GM19468 (cell line): ENCODE results near the gene GID8.
"Not testable (repeated sequence)": the region's sequence is repeated elsewhere in the genome, so short reads cannot be mapped to it uniquely, and the experiment has no call there.

Experiments
- ATAC-seq: cut with Tn5 transposase; IDR thresholded peaks from one replicate; pipeline ENCODE4 v1.9.1; 2021; ENCODE audit warnings: mild to moderate bottlenecking, moderate library complexity, moderate number of reproducible peaks; ENCODE audit not compliant: unreplicated experiment; ENCODE audit errors: extremely low read depth

GID8 gene

GRCh38 chr20:62920039-62920645 lies 17.8 kb upstream of the GID8 start:
- ATAC-seq = no peak

DNA sequence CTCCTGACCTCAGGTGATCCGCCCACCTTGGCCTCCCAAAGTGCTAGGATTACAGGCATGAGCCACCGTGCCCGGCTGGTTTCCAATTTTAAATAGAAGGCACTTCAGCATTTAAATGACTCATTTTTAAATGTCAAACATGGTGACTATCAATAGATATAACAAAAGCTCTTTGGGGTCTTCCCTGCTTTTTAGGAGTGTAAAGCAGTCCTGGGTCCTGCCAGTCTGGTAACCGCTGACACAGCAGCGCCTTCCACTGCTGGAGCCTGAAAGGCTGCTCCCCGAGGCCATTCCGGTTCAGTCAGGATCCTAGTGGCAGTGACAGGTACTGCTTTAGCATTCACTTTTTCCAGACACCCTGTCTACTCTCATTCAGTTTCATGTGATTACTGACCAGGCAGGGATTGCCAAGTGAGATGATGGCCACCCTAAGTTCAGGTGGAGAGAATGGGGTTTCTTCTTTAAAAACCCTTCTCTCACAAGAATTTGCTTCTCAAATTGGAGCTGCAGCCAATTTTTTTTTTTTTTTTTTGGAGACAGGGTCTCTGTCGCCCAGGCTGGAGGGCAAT lies 16.7 kb upstream of the GID8 start:
- peak; percentile 24 for ATAC-seq

DNA sequence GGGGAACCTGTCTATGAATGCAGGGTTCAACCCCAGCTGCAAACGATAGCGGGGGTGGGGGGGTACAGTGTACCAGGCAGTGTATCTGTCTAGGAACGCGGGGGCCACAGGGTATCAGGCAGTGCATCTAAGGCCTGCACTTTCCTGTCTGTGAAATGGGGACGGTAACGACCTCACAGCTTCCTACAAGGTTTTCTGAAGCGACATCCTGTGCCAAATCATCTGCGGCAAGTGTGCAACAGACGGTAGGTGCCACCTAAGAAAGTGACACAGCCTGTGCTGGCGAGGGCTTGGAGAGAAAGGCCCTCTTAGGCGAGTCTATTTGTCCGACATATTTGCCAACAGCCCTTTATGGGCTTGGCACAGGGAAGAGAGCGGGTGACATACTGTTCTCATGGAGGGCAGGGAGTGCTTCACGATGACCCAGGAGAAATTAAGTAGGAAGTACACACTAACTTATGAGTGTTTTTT lies 15.5 kb upstream of the GID8 start:
- ATAC-seq = no peak

DNA sequence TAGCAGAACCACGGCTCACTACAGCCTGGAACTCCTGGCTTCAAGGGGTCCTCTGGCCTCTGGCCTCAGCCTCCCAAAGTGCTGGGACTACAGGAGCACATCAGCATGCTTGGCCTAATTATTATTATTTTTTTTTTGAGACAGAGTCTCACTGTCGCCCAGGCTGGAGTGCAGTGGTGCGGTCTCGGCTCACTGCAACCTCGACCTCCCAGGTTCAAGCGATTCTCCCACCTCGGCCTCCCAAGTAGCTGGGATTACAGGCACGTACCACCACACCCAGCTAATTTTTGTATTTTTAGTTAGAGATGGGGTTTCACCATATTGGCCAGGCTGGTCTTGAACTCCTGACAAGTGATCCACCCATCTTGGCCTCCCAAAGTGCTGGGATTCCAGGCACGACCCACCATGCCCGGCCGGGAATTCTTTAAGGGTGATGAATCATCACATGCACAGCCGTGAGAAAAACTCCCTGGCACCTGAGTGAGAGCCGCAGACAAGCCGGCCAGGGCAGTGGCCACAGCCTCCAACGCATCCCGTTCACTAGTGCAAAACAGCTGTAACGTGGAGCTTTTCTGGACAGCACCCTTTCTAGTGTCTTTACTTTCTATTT lies 14.8 kb upstream of the GID8 start:
- ATAC-seq = not testable (repeated sequence)

- no peak for ATAC-seq
Measured at GRCh38 chr20:62923669-62924441, 14.1 kb upstream of the GID8 start.

DNA sequence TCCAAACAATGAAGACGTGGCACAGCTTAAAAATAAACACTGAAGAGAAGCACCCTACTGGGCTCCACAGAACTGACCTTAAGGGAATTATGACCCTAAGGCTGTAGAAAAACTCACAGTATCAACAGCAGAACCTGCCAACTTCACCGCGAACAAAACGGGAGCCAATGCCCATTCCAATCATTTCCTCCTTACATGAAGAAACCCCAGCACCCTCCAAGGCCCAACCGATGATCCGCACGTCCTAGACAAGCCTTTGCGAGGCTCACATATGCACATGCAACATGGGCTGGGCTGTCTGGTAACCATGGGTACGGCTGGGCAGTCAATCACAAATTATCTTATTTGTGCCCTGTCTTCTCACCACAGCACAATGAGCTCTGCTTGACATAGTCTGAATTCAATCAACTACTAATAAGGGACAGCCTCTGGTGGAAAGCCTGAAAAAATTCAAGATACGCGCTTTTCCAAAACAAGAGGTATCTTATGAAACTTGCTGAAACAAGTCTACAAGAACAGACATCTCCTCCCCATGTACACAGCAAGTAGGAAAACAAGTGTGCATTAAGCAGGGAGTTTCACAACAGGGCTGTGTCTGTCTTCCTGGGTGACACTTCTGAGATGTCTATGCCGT lies 13.4 kb upstream of the GID8 start:
- ATAC-seq = no peak

DNA sequence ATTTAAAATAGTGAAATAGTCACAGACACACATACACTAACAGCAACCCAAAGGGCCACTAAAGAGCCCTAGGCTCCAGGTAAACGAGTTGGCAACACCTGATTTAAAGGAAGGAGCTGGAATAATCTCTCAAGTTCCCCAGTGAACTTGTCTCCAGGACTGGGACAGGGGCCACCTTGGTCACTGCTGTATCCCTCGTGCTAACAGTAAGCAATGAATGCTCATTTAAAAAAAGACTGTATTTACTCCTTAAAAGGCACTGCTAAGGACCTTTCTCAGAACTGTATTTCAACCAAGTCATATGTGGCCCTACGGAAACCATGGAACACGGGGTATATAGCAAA lies 12.9 kb upstream of the GID8 start:
- ATAC-seq = no peak

- ATAC-seq = no peak
Measured at GRCh38 chr20:62925420-62926228, 12.3 kb upstream of the GID8 start.

DNA sequence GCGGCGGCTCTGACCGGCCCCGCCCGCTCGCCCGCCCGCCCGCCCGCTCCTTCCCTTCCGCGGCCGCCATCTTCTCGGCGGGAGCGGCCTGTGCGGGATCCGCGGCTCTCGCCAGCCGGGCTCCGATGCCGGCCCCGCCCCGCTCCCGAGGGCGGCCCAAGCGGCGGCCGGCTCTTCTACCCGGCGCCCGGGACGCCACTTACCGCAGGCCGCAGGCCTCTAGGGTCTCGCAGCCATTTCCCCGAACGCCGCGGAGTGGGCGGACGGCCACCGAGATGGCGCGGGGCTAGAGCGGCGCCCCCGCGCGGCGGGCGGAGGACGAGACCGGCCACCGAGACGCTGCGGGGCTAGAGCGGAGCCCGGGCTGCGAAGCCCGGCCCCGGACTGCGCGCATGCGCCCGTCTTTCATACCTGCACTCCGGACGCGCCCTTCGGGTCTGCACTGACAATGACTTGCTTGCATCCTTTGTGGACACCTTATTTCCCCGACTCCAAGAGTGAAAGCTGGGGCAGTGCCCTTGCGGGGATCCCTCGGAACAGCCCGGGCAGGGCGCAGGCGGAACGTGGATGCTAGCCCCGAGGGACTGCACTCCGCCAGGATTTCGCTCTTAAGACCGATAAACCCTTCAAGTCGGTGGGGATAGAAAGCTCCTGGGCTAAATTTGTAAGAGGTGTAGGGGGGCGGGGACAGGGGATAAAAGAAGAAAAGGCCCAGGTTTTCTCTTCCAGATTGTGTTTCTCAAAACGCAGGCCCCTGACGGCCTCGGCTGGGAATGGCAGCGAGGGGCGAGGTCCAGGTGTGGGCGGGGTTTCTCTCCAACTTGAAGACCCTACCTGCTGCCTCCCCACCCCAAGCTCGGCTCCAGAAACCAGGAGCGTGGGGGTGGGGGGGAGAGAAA lies 11.5 kb upstream of the GID8 start, which contains the start of gene DIDO1:
Gene DIDO1, minus strand, starts transcription at position 277 of the 899 bp plus-strand sequence.
- ATAC-seq = peak; percentile 78

- no peak for ATAC-seq
Measured at GRCh38 chr20:62927128-62927705, 10.7 kb upstream of the GID8 start.

GRCh38 chr20:62928246-62928939 lies 9.6 kb upstream of the GID8 start:
- ATAC-seq = no peak

DNA sequence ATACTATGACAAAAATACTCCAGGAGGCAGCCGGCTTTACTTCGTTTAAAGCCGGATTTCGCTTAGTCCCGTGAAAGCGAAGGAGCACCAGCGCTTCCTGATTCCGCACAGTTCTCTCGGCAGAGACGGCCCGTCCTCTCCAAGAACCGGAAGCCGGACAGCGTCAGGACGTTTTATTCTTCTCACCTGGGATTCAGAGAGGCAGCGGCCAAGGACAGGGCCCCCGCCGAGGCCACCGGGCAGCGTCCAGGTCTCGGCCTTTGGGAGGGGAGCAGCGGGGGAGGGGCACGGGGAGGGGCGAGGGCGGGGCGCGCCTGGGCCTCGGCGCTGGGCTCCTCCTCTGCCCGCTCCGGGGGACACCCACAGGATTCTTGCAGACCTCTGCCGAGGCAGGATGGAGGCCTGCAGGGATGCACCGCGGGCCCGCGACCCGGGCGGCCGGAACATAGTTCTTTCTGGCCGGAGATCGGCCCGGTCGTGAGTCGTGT lies 8.9 kb upstream of the GID8 start:
- ATAC-seq = no peak

DNA sequence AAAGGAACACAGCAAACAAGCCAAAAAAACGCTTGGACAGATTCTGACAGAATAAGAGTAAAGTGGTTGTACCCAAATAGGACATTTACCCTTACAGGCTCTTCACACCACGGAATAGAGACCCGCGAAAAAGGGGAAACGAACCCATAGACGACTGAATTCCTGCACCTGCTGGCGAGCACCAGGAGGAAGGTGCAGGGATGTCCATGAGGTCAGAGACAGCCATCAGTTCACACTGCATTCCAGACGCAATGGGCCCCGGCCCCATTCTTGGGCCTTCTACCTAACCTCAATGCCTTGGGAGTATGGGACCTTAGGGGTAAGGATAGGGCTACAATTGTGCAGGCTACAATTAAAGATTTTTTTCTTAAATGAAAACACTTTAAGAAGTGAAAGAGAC lies 6.5 kb upstream of the GID8 start:
- no peak for ATAC-seq

DNA sequence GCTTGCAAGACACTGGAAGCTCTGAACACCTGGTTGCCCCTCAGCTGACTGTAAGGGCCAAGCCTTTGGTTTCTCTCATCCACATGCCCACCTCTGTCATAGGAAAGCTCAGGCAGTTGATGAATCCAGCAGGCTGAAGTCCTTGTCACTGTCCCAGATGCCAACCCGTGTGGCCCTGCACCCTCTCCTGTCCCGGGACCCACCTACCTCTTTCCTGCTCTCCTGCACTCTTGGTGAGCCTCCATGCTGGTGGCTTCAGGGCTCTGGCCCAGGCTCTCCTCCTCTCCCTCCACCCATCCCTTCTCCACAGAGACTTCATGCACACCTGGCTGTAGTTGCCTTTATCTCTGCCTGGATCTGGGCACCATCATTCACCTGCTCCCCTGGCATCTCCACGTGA lies 4.0 kb upstream of the GID8 start:
- no peak for ATAC-seq

- no peak for ATAC-seq
Measured at GRCh38 chr20:62935204-62935967, 2.6 kb upstream of the GID8 start.

GRCh38 chr20:62935968-62936585 lies 1.9 kb upstream of the GID8 start:
- ATAC-seq = no peak
